K562 (cell line): ENCODE data around the gene PGM3. TPM values are rescaled to one million over a fixed set of nuclear protein-coding genes. Genes with fewer than 3 reads are reported as not detected.

Experiments used
- ARID4B ChIP-seq: sonication (generic); formaldehyde crosslinking; IDR thresholded peaks from 2 replicates; pipeline ENCODE4 v1.8.0; 2022; ENCODE audit warnings: mild to moderate bottlenecking, missing genetic modification reagents
- ATF6 ChIP-seq: sonication (generic); formaldehyde crosslinking; IDR thresholded peaks from 2 replicates; pipeline ENCODE4 v1.4.0; 2020; ENCODE audit warnings: mild to moderate bottlenecking, missing genetic modification reagents
- E2F5 ChIP-seq: sonication (generic); formaldehyde crosslinking; IDR thresholded peaks from 2 replicates; pipeline ENCODE4 v1.8.0; 2022; ENCODE audit warnings: mild to moderate bottlenecking, missing genetic modification reagents
- E2F8 ChIP-seq: fragments of 450-650 bp; IDR thresholded peaks from 2 replicates; pipeline ENCODE4 v1.7.1; 2018; ENCODE audit warnings: mild to moderate bottlenecking, low read depth; ENCODE audit not compliant: partially characterized antibody
- MECOM ChIP-seq: fragments of 250-450 bp; sonication (Bioruptor Pico); IDR thresholded peaks from 2 replicates; pipeline ENCODE4 v1.8.0; 2022; ENCODE audit warnings: inconsistent platforms
- PHF21A ChIP-seq: fragments of 450-650 bp; IDR thresholded peaks from 2 replicates; pipeline ENCODE4 v1.6.1; 2017; ENCODE audit warnings: low read depth, borderline replicate concordance
- PURB ChIP-seq: sonication (generic); formaldehyde crosslinking; IDR thresholded peaks from 2 replicates; pipeline ENCODE4 v1.9.0; 2021; ENCODE audit warnings: low read depth, mild to moderate bottlenecking, missing genetic modification reagents
- RFX1 ChIP-seq: fragments of 450-650 bp; IDR thresholded peaks from 2 replicates; pipeline ENCODE4 v1.6.1; 2016; ENCODE audit warnings: mild to moderate bottlenecking, moderate library complexity
- TSC22D4 ChIP-seq: fragments of 450-650 bp; IDR thresholded peaks from 2 replicates; pipeline ENCODE4 v1.6.1; 2016; ENCODE audit warnings: missing genetic modification characterization, missing biosample characterization, control low read depth
- ZBTB33 ChIP-seq: sonication (generic); formaldehyde crosslinking; IDR thresholded peaks from 2 replicates; pipeline ENCODE4 v1.8.1; 2023; ENCODE audit warnings: mild to moderate bottlenecking, missing genetic modification reagents
- ZNF512 ChIP-seq: IDR thresholded peaks from 2 replicates; pipeline ENCODE4 v1.6.1; 2016; ENCODE audit warnings: missing genetic modification characterization, missing compliant biosample characterization
- polyA plus RNA-seq, 8 experiments: library from polyadenylated mRNA; depleted of rRNA in 4 of 8; stranded (reverse) in 5 of 8; unstranded in 3 of 8; fragments of >200 nt; fragmentation: Nextera tagmentation in 2 of 8; fragmentation: Illumina TruSeq in 1 of 8; extraction: Ambion mirVana in 2 of 8; extraction: Trizol in 1 of 8; gene quantifications; 2 replicates each; pipeline versions ENCODE4 v1.2.1 to v1.2.3, GENCODE V29; 2011 to 2014; ENCODE audit warnings: inconsistent platforms in 1 of 8, missing spikeins in 1 of 8
- total RNA-seq, 7 experiments: library from RNA; depleted of rRNA in 6 of 7; stranded (reverse); fragments of >200 nt in 6 of 7; fragmentation: Illumina TruSeq in 2 of 7; extraction: Trizol in 2 of 7; gene quantifications; 2 replicates each; pipeline versions ENCODE4 v1.2.1 to v1.2.3, GENCODE V29; 2011 to 2021; ENCODE audit warnings: low replicate concordance in 1 of 7

PGM3 gene
- total and polyA plus RNA-seq, 9 of the 15 experiments (the other 6 are each of a cell fraction or from before 2014, with no cell fraction given) = 19.1 to 107 (median 50.5) TPM

GRCh38 chr6:83192871-83193746, at the start of gene PGM3, which contains the start of gene RWDD2A (continued):
- TF ChIP-seq ATF6 (CRISPR knock-in tag) = no peak; the same call in 1 of the 2 replicates
- no peak for TF ChIP-seq PURB (CRISPR knock-in tag)
- TF ChIP-seq RFX1 = no peak
- TF ChIP-seq MECOM (CRISPR knock-in tag) = no peak
- TF ChIP-seq TSC22D4 = no peak
- TF ChIP-seq ARID4B (CRISPR knock-in tag) = peak; percentile 78
- TF ChIP-seq E2F5 (CRISPR knock-in tag) = no peak
- no peak for TF ChIP-seq E2F8
- no peak; the same call in 1 of the 2 replicates for TF ChIP-seq PHF21A
- peak; percentile 17; the same call in 1 of the 2 replicates for TF ChIP-seq ZBTB33
- no peak for TF ChIP-seq ZNF512 (tag)
